Hypothalamus (tissue), 51 donors: Measurements from ENCODE around the gene EEF2KMT.
"Not testable (repeated sequence)": the region's sequence is repeated elsewhere in the genome, so short reads cannot be mapped to it uniquely, and the experiment has no call there.

ENCODE experiments used
- DNase-seq, 51 donors: peaks; one replicate each; lab custom pipeline; 2025; lab: John Stamatoyannopoulos, UW

Gene EEF2KMT

DNA sequence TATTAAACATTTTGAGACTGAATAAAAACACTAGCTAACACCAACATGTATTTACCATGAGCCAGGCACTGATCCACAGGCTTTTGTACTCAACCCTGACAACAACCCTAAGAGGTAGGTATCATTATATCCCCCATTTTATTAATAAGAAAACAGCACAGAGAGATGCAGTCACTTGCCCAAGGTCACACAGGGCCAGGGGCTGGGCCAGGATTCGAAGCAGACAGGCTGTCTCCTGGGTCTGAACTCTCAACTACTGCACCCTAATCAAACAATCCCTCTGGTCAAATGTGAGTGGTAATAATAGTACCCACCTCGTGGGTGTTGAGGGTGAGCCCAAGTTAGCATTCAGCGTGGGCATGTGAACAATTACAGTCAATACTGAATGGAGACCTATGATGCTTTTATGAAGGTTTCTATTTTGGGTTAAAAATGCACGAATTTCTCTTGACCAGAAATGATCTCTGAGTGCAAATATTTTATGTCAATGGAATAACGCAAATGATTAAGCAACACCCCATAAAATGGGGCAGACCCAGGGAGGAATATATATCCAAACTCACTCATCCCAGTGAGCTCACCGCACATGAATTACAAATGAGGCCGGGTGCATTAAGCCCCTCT is 1.0 kb downstream of the EEF2KMT start:
- DNase-seq: not testable (repeated sequence)

GRCh38 chr16:5095145-5095830 is 2.3 kb downstream of the EEF2KMT start:
- DNase-seq: peak in 2 of 51 donors; percentile 4 to 48

GRCh38 chr16:5093746-5094145 is 3.8 kb downstream of the EEF2KMT start:
- not testable (repeated sequence) for DNase-seq

DNA sequence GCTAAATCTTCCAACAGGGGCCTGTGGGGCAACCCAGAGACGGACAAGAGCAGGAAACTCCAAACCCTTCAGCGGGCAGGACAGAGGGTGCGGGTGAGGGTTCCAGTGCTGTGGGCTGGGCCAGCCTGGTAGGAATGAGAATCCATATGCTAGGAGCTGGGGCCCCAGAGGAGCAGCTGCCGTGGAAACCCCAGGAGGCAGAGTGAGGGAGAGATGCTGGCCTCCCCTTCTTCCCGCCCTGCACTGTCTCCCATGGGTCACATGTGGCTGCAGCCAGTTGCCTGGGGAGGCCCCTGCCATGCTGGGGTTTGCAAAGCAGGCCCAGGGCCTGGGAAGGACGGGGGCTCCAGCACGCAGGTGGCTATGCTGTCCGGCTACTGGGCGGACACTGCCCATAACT is 4.5 kb downstream of the EEF2KMT start:
- DNase-seq: not testable (repeated sequence)

GRCh38 chr16:5090592-5090991 is 7.0 kb downstream of the EEF2KMT start:
- not testable (repeated sequence) for DNase-seq

DNA sequence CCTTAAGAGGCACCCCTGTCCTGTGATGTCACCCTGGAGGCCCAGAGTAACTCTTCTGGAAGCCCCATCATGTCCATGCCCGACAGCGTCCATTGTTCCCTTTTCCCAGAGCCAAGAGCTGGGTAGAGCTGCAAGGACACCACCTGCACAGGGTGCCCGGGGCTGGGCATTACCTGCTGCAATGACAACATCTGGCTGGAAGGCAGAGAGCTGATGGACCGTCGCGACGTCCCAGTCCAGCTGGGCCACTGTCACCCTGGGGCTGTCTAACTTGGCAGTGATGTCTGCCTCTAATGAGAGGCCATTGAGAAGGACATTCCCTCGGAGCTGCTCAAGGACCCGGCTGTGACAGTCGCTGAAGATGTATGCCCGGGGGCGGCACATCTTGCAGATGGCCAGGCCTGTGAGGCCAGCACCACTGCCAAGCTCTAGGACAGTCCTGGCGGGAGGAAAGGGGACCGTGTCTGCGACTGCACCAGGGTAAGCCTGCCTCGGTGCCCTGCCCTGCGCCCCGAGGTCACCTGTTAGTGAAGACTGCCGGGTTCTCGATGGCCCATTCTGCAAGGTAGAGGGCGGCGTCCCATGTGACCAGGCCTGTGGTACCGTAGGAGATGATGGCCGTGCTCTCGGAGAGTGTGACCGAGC is 7.6 kb downstream of the EEF2KMT start:
- not testable (repeated sequence) for DNase-seq

DNA sequence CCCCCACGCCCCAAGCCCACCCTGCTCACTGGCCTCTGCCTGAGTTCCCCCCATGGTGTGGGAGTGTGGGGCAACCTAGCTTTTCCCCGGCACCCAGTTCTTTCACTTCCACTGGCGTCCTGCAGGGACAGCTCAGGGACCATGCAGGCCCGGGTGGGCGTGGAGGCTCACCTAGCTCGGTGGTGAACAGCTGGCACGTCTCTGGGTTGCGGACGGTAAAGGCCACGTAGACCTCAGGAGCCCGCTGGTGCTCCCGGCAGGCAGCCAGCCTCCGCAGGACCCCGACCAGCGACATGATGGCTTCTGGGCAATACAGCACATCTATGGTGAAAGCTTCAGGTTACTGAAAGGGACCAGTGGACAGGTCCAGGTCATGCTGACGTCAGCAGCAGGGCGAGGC is 8.7 kb downstream of the EEF2KMT start:
- not testable (repeated sequence) for DNase-seq

- DNase-seq: not testable (repeated sequence)
Observed at GRCh38 chr16:5088086-5088790, 9.4 kb downstream of the EEF2KMT start.

DNA sequence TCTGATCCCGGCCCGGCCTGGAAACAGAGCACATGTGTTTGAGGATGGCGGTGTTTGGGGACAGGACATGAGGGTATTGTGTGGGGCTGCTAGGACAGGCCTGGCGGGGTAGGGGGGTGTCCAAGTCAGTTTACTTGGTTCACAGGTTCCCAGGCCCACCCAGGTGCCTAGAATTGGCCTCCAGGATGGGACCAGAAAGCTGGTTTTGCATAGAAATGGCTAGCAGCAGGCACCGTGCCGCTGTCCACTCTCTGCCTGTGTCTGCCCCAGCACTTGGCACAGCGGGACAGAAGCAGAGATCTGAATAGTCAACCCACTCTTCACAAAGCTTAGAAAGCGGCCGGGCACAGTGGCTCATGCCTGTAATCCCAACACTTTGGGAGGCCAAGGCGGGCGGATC is 11.9 kb downstream of the EEF2KMT start:
- not testable (repeated sequence) for DNase-seq

DNA sequence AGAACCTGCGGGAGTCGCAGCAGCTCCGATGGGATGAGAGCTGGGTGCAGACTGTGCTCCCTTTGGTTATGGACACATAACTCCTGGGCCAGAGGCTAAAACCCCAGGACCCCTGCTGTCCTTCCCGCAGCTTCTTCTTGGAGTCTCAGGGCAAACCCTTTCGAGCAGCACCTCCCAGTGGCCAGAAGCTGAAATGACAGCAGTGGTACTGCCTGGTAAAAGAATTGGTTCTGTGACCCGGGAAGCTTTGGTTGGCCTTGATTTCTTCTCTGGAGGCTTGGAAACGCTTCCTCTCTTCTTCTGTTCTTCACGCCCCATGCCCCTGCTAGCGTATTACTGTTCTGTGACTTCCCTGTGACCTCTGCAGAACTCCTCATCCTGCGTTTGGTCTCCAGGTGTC is 12.8 kb downstream of the EEF2KMT start:
- DNase-seq: peak in 20 of 51 donors; percentile 2 to 56 (median 20)

DNA sequence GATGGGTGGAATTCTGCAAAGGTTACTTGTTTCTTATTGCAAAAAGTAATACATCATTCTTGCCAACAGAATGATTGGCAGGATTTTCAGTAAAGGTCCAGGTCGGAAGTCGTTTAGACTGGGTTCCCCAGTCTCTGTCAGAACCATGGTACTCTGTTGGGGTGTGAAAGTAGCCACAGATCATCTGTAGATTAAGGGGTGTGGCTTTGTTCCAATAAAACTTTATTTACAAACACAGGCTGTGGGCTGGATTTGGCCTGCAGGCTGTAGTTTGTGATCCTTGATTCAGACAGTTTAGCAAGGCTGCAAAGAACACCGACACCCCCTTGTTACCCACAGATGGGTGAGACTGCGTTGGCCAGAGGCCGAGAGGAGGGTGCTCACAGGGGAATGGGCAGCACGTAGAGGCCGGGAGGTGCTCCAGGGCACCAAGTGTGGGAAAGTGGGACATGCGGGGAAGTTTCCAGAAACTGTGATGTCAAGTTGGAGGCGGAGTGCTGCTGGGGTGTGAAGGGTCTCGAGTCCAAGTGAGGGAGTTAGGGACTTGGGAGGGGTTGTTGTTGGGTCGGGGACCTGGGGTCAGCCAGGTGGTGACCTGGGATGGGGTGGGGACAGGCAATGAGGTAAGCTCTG is 13.4 kb downstream of the EEF2KMT start:
- DNase-seq: not testable (repeated sequence)

DNA sequence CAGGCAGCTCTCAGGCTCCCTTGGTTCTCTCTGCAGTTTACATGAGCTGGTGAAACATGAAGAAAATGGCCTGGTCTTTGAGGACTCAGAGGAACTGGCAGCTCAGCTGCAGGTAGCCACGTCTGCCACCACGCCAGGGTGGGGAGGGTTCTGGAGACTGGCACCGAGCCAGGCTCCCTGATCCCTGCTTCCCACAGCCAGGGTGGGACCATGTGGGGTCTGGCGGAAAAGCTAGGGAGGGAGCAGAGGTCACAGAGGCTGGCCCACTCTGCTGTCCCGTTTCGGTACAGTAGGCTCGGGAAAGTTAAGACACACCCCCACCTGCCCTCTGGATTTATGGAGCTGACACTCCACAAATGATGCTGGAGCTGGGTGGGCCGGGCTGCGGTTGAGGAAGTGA is 13.9 kb downstream of the EEF2KMT start:
- DNase-seq: not testable (repeated sequence)

- DNase-seq: not testable (repeated sequence)
Observed at GRCh38 chr16:5080996-5081395, 16.6 kb downstream of the EEF2KMT start.

DNA sequence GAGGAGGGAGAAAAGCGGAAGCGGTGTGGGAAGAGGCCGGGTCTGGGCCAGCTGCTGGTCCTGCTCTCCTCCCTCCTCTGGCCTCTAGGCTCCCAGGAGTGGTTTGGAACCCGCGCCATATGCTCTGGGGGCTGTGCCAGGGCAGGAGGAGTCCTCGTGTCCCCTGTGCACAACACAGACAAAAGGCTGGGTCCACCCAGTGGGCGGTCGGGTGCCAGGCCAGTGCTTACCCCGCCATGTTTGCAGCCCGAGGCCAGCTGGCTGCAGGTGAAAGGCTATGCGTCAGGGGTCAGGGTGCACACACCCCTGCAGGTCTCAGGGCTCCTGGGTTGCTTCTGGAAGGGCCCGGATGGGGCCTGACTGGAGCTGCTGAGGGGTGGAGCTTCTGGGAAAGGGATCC is 17.1 kb downstream of the EEF2KMT start:
- not testable (repeated sequence) for DNase-seq

DNA sequence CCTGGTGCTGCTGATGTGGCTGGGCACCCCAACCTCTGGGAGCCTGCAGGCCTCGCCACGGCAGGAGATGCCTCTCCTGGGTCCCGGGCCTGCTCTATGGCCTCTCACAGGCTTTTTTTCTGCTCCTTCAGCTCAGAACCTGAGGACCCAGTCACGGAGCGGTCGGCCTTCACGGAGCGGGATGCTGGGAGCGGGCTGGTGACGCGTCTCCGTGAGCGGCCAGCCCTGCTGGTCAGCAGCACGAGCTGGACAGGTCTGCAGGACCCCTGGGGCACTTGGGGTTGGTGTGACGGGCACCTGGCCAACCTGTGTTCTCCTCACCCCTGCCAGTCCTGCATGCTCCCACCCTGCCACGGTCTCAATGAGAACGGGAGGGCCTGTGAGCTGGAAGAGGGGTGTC is 19.0 kb downstream of the EEF2KMT start:
- no peak for DNase-seq

GRCh38 chr16:5077304-5077703 is 20.3 kb downstream of the EEF2KMT start:
- no peak for DNase-seq

DNA sequence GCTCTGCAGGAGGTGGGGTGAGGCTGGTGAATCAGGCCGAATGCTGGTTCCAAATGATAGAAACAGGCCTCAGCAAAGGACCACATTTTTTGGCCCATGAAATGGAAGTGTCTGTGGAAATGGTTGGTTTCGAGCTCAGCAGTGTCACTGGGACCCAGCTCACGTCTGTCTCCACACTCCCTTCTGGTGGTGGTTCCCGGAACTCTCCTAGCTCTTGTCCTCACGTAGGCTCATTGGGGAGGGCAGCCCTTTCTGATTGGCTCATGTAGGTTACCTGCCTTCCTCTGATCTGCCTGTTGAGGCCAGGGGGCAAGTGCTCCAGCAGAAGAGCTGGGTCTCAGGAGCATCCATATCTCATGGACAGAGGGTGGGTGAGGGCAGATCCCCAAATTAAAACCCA is 22.0 kb downstream of the EEF2KMT start:
- DNase-seq: no peak

DNA sequence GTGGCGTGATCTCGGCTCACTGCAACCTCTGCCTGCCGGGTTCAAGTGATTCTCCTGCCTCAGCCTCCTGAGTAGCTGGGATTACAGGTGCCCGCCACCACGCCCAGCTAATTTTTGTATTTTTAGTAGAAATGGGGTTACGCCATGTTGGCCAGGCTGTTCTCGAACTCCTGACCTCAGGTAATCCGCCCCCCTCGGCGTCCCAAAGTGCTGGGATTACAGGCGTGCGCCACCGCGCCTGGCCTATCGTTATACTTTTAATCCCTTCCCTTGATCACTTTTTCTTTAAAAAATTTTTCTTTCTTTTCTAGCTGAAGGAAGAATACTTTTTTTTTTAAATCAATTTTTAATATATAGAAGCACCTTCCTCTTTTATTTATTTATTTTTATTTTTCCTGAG is 23.8 kb downstream of the EEF2KMT start:
- DNase-seq: not testable (repeated sequence)

DNA sequence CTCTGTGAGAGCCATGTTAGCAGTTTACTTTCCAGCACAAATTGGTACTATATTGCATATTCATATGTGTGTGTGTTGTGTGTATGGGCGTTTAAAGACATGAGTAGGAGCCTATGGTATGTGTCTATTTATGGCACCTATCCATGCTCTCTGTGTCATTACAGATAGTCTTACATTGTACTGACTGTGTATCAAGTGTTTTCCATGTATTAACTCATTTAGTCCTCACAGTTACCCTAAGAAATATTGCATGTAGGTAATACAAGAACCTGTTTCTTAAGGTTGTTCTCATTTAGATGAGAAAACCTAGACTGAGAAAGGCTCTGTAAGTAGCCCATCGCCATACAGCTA is 24.3 kb downstream of the EEF2KMT start:
- no peak for DNase-seq

DNA sequence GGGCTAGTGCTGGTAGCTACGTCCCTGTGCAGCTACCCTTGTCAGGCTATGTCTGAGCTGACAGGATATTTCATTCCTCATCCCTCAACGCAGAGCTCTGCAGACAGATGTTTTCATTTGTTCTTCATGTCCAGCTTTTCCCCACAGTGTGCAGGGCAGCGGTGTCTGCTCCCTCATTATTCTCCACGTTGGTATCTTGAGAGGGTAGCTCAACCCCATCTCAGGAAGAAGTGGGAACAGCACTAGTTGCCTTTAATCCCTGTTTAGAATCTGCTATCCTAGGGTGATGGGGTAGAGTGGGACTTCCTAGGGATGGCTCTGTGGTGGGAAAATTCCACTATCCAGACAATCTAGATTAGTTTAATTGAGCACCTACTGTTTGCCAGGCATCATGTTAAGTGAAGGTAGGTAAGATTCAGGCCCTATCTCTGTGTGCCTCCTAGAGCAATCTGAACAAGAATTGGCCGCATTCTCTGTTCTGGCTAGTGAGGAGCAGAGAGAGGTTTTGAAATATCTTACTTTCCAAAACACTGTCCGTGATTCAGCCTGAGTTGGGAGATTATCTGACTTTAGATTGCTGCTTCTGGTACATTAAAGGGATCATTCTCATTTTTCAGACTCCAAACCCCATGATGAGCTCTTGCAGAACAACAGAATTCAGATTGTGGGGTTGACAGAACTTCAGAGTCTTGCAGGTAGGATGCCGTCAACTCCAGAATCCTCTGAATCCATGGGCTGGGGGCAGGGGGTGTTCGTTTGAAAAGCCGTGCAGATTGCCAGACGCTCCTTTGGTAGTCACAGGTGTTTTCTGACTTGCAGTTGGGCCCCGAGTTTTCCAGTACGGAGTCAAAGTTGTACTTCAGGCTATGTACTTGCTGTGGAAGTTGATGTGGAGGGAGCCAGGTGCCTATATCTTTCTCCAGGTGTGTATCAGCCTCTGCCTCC is 25.0 kb downstream of the EEF2KMT start:
- no peak for DNase-seq
